Neutrophil (primary cell): ENCODE results near the gene SERP1.

Experiments
- H3K27ac ChIP-seq: fragments of 200-600 bp; sonication (generic); 2 replicates; pipeline ENCODE4 v1.5.1; 2016; ENCODE audit warnings: mild to moderate bottlenecking, moderate library complexity
- H3K27me3 ChIP-seq: fragments of 200-600 bp; sonication (generic); 2 replicates; pipeline ENCODE4 v1.6.0; 2016; ENCODE audit warnings: mild to moderate bottlenecking
- H3K36me3 ChIP-seq: fragments of 200-600 bp; sonication (generic); 2 replicates; pipeline ENCODE4 v1.5.1; 2017
- H3K4me1 ChIP-seq, 2 experiments: fragments of 200-600 bp in 1 of 2; sonication (generic) in 1 of 2; 1 replicate in 1 of 2; 2 replicates in 1 of 2; pipeline versions ENCODE4 v1.5.1 to v1.6.1; 2013 to 2016; ENCODE audit warnings: low read depth in 1 of 2, low read length in 1 of 2, mild to moderate bottlenecking in 1 of 2, moderate library complexity in 1 of 2; ENCODE audit not compliant: control insufficient read depth in 1 of 2, insufficient read depth in 1 of 2
- H3K4me3 ChIP-seq, 2 experiments: fragments of 200-600 bp in 1 of 2; sonication (generic) in 1 of 2; 1 replicate in 1 of 2; 2 replicates in 1 of 2; pipeline ENCODE4 v1.5.1; 2013 to 2016; ENCODE audit warnings: low read depth in 1 of 2, low read length in 1 of 2, mild to moderate bottlenecking in 1 of 2, moderate library complexity in 1 of 2
- H3K9me3 ChIP-seq: fragments of 200-600 bp; sonication (generic); 2 replicates; pipeline ENCODE4 v1.5.1; 2016
- CTCF ChIP-seq: fragments of 200-600 bp; sonication (generic); IDR thresholded peaks from 2 replicates; pipeline ENCODE4 v1.5.1; 2016; ENCODE audit warnings: antibody characterized with exemption

The SERP1 gene

GRCh38 chr3:150582620-150583019, 36.3 kb upstream of the SERP1 start:
- H3K9me3 ChIP-seq = no peaks in the 10 kb centered on the region
- peaks cover 49% of the 10 kb centered on the region for H3K36me3 ChIP-seq

GRCh38 chr3:150581174-150581573, 34.9 kb upstream of the SERP1 start:
- no peak overlapping the region for H3K27ac ChIP-seq
- TF ChIP-seq CTCF = no peak
- H3K36me3 ChIP-seq = peaks cover 60% of the 10 kb centered on the region

More at GRCh38 chr3:150582620-150583019, 36.3 kb upstream of the SERP1 start:
- Histone ChIP-seq H3K27me3 (no peaks in the 10 kb centered on the region), H3K4me1 (no peaks in the 10 kb centered on the region), H3K27ac (no peak overlapping the region), H3K4me3 (no peak overlapping the region)
- no peak for TF ChIP-seq CTCF

GRCh38 chr3:150577855-150578254, 31.6 kb upstream of the SERP1 start:
- TF ChIP-seq CTCF = no peak
- Histone ChIP-seq H3K9me3 (no peaks in the 10 kb centered on the region), H3K27ac (no peak overlapping the region)

More at GRCh38 chr3:150581174-150581573, 34.9 kb upstream of the SERP1 start:
- Histone ChIP-seq H3K9me3 (no peaks in the 10 kb centered on the region), H3K4me1 (no peaks in the 10 kb centered on the region), H3K27me3 (no peaks in the 10 kb centered on the region), H3K4me3 (no peak overlapping the region)

GRCh38 chr3:150567328-150567727, 21.0 kb upstream of the SERP1 start:
- Histone ChIP-seq H3K4me3 (no peak overlapping the region), H3K36me3 (peaks cover 11% of the 10 kb centered on the region), H3K9me3 (no peaks in the 10 kb centered on the region), H3K27ac (no peak overlapping the region), H3K4me1 (peaks cover 7 to 10% of the 10 kb centered on the region in 2 experiments), H3K27me3 (no peaks in the 10 kb centered on the region)
- no peak for TF ChIP-seq CTCF

More at GRCh38 chr3:150577855-150578254, 31.6 kb upstream of the SERP1 start:
- Histone ChIP-seq H3K36me3 (peaks cover 49% of the 10 kb centered on the region), H3K27me3 (no peaks in the 10 kb centered on the region), H3K4me1 (no peaks in the 10 kb centered on the region), H3K4me3 (no peak overlapping the region)

- TF ChIP-seq CTCF = no peak
- H3K27ac ChIP-seq = no peak overlapping the region
- no peak overlapping the region for H3K4me3 ChIP-seq
- H3K9me3 ChIP-seq = no peaks in the 10 kb centered on the region
- peaks cover 7 to 10% of the 10 kb centered on the region in 2 experiments for H3K4me1 ChIP-seq
- H3K27me3 ChIP-seq = no peaks in the 10 kb centered on the region
- H3K36me3 ChIP-seq = peaks cover 5% of the 10 kb centered on the region
Observed at GRCh38 chr3:150564243-150564642, 17.9 kb upstream of the SERP1 start.

- no peak for TF ChIP-seq CTCF
- no peaks in the 10 kb centered on the region for H3K36me3 ChIP-seq
Observed at GRCh38 chr3:150557725-150558124, 11.4 kb upstream of the SERP1 start.

More at GRCh38 chr3:150557725-150558124, 11.4 kb upstream of the SERP1 start:
- Histone ChIP-seq H3K27me3 (no peaks in the 10 kb centered on the region), H3K4me3 (no peak overlapping the region), H3K4me1 (no peaks in the 10 kb centered on the region), H3K9me3 (no peaks in the 10 kb centered on the region), H3K27ac (no peak overlapping the region)
